Glutamatergic neuron (in vitro differentiated cells): ENCODE results near the gene RAP1GAP2. TPM values are rescaled to one million over a fixed set of nuclear protein-coding genes. Genes with fewer than 3 reads are reported as not detected.
A peak's percentile ranks its signal among the peaks of the same experiment; 100 is the strongest.

Source experiments
- DNase-seq: peaks from one replicate; pipeline ENCODE4 v3.0.0; 2022
- H3K27ac Mint-ChIP-seq: one replicate; pipeline ENCODE4 v1.8.0; 2020; ENCODE audit warnings: mild to moderate bottlenecking, mixed read lengths, inconsistent platforms; ENCODE audit not compliant: unreplicated experiment
- H3K27me3 Mint-ChIP-seq: one replicate; pipeline ENCODE4 v1.8.0; 2020; ENCODE audit warnings: mild to moderate bottlenecking, moderate library complexity, mixed read lengths, inconsistent platforms; ENCODE audit not compliant: unreplicated experiment
- H3K36me3 Mint-ChIP-seq: one replicate; pipeline ENCODE4 v1.8.0; 2020; ENCODE audit warnings: mild to moderate bottlenecking, mixed read lengths, inconsistent platforms; ENCODE audit not compliant: unreplicated experiment
- H3K4me1 Mint-ChIP-seq: one replicate; pipeline ENCODE4 v1.8.0; 2020; ENCODE audit warnings: mild to moderate bottlenecking, low read depth, mixed read lengths, inconsistent platforms; ENCODE audit not compliant: unreplicated experiment
- H3K4me3 Mint-ChIP-seq: one replicate; pipeline ENCODE4 v1.8.0; 2020; ENCODE audit warnings: mild to moderate bottlenecking, mixed read lengths, inconsistent platforms; ENCODE audit not compliant: unreplicated experiment
- H3K9me3 Mint-ChIP-seq: one replicate; pipeline ENCODE4 v1.8.0; 2020; ENCODE audit warnings: mild to moderate bottlenecking, moderate library complexity, mixed read lengths, inconsistent platforms; ENCODE audit not compliant: unreplicated experiment
- long read RNA-seq: library from polyadenylated mRNA; unstranded; transcript quantifications from one replicate; pipeline ENCODE4 v2.0.0, GENCODE V29; 2020; ENCODE audit not compliant: unreplicated experiment
- total RNA-seq: library from RNA; stranded (reverse); fragmentation: NEBNext Ultra II Directional; extraction: Animal tissue kit (Norgen Biotek cat#: 25700); gene quantifications from one replicate; pipeline ENCODE4 v1.2.1, GENCODE V29; 2021; ENCODE audit not compliant: unreplicated experiment
- TF ChIP-seq, protein P1 (sequence below): fragments of 200-600 bp; sonication (generic); IDR thresholded peaks from one replicate; pipeline ENCODE4 v1.5.0; 2021; ENCODE audit not compliant: partially characterized antibody, unreplicated experiment

Gene RAP1GAP2
- 86.0 TPM for total RNA-seq
- long read RNA-seq, full-length matches to known transcripts: 10 of 12 reads
- long read RNA-seq, partial matches to known transcripts: 0 of 12 reads
- long read RNA-seq, other reads (novel, unspliced or antisense): 2 of 12 reads

GRCh38 chr17:2796164-2797125 lies at the start of gene RAP1GAP2:
Gene RAP1GAP2, plus strand, starts transcription at chr17:2796438. Its CDS starts 90 bp downstream, at chr17:2796528.
- Mint-ChIP-seq H3K9me3 (peaks cover 3% of the 10 kb centered on the region), H3K4me1 (peaks cover 33% of the 10 kb centered on the region), H3K27ac (peak within 1 kb of the TSS; percentile 62), H3K4me3 (peak within 1 kb of the TSS; percentile 25), H3K27me3 (peaks cover 11% of the 10 kb centered on the region), H3K36me3 (no peaks in the 10 kb centered on the region)
- DNase-seq: no peak
- TF ChIP-seq, protein P1, sequence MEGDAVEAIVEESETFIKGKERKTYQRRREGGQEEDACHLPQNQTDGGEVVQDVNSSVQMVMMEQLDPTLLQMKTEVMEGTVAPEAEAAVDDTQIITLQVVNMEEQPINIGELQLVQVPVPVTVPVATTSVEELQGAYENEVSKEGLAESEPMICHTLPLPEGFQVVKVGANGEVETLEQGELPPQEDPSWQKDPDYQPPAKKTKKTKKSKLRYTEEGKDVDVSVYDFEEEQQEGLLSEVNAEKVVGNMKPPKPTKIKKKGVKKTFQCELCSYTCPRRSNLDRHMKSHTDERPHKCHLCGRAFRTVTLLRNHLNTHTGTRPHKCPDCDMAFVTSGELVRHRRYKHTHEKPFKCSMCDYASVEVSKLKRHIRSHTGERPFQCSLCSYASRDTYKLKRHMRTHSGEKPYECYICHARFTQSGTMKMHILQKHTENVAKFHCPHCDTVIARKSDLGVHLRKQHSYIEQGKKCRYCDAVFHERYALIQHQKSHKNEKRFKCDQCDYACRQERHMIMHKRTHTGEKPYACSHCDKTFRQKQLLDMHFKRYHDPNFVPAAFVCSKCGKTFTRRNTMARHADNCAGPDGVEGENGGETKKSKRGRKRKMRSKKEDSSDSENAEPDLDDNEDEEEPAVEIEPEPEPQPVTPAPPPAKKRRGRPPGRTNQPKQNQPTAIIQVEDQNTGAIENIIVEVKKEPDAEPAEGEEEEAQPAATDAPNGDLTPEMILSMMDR: no peak

DNA sequence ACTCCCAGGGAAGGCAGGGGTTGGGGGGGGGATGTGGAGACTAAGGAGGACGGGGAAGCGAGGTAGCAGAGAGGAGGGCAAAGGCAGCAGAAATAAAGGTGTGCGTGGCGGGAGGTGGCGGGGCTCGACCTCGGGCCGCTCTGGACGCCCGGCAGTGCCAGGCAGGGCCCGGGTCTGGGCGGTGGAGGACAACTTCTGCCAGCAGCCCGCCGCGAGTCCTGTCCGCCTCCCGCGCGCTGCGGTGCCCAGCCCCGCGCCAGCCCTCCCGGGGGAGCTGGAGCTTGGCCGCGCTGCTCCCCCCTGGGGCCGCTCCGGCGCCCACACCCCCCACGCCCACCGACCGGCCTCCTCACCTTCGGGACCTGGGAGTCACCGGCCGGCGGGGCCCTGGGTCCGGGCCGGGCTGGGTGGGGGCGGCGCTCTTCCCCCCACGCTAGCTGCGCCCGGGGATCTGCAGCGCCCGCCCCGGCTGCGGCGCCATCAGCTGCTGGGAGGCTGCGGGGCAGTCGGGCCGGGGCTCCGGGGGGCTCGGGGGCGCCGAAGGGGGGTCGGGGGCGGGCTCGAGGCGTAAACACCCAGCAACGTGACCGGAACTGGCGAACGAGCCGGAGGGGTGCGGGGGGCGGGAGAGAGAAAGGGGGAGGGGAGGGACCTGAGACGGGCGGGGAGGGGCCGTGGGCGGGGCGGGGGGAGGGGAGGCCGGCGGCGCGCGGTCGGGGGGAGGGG lies 47.0 kb upstream of the RAP1GAP2 start, which contains the start of gene CCDC92B:
TSS of gene CCDC92B (minus strand) at position 595 of the 726 bp plus-strand sequence. CDS start 14,507 bp downstream, outside the sequence.
- DNase-seq: peak; percentile 70
- H3K4me1 Mint-ChIP-seq: peaks cover 10% of the 10 kb centered on the region

GRCh38 chr17:2749784-2750181 lies 46.5 kb upstream of the RAP1GAP2 start:
- Mint-ChIP-seq H3K4me3 (peak overlapping the region; percentile 78), H3K27ac (no peak overlapping the region), H3K4me1 (peaks cover 10% of the 10 kb centered on the region)

More for the DNA sequence above, 47.0 kb upstream of the RAP1GAP2 start, which contains the start of gene CCDC92B:
- peaks cover 4% of the 10 kb centered on the region for H3K27me3 Mint-ChIP-seq
- peak within 1 kb of the TSS; percentile 20 for H3K27ac Mint-ChIP-seq
- peaks cover 3% of the 10 kb centered on the region for H3K36me3 Mint-ChIP-seq
- peak within 1 kb of the TSS; percentile 78 for H3K4me3 Mint-ChIP-seq
- TF ChIP-seq, protein P1: no peak
- peaks cover 2% of the 10 kb centered on the region for H3K9me3 Mint-ChIP-seq

DNA sequence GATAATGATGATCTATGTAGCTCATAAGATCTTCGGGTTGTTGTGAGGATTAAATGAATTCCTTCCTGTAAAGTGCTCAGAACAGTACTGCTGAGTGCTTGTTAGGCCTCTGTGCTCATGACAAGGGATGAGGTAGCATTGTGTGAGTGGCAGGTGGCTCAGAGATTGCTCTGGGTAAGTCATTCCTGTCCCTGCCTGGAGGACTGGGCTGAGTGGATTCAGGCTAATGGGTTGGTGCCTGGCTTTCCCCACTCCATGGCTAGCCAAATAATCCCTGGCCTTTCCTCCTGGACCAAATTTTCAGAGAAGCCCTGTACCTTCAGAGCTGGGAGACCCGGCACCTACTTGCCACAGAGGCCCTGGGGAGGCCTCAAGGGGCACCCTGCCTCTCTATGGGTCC lies 45.5 kb upstream of the RAP1GAP2 start:
- DNase-seq: no peak
- Mint-ChIP-seq H3K9me3 (peaks cover 2% of the 10 kb centered on the region), H3K27me3 (peaks cover 5% of the 10 kb centered on the region), H3K27ac (peak overlapping the region; percentile 3), H3K36me3 (no peaks in the 10 kb centered on the region), H3K4me3 (peak overlapping the region; percentile 78), H3K4me1 (peaks cover 9% of the 10 kb centered on the region)
- TF ChIP-seq, protein P1: no peak

More at GRCh38 chr17:2749784-2750181, 46.5 kb upstream of the RAP1GAP2 start:
- Mint-ChIP-seq H3K9me3 (peaks cover 2% of the 10 kb centered on the region), H3K36me3 (no peaks in the 10 kb centered on the region), H3K27me3 (peaks cover 4% of the 10 kb centered on the region)
- peak; percentile 84 for DNase-seq
- TF ChIP-seq, protein P1: no peak
